HG02798 (cell line): ENCODE results near the gene ARSI.
"Not testable (repeated sequence)": the region's sequence is repeated elsewhere in the genome, so short reads cannot be mapped to it uniquely, and the experiment has no call there.

ENCODE experiments used
- ATAC-seq: cut with Tn5 transposase; IDR thresholded peaks from one replicate; pipeline ENCODE4 v1.9.1; 2021; ENCODE audit warnings: mild to moderate bottlenecking; ENCODE audit not compliant: unreplicated experiment, poor library complexity

Gene ARSI

DNA sequence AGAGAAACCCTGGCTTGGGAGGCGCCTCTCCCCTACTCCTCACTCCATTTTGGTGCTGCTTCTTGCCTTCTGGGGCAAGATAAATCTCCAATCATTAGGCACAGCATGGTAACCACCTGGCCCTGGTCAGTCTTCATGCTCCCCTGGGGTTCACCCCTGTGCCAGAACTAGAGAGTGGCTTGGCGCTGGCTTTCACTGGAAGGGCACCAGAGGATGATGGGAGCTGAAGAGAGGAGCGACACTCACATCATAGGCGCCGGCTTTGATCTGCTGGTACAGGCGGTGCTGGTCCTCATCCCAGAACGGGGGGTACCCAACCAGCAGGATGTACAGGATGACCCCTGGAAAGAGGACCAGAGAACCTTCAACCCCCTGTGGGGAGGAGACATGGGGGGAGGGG is 51.2 kb downstream of the ARSI start:
- ATAC-seq = no peak

DNA sequence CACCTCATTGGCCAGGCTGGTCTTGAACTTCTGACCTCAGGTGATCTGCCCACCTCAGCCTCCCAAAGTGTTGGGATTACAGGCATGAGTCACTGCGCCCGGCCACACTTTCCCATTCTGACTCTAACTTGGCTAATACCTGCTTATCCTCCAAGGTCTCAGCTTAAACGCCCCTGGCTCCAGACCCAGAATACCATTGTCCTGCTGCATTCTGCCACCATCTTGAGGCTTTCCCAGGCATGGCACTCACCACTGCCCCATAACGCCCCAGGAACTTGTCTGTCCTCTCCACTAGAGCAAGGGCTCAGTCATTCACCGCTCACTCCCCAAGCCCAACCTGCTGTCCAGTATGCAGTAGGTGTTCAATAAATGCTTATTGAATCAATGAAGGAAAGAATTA is 53.0 kb downstream of the ARSI start:
- no peak for ATAC-seq

DNA sequence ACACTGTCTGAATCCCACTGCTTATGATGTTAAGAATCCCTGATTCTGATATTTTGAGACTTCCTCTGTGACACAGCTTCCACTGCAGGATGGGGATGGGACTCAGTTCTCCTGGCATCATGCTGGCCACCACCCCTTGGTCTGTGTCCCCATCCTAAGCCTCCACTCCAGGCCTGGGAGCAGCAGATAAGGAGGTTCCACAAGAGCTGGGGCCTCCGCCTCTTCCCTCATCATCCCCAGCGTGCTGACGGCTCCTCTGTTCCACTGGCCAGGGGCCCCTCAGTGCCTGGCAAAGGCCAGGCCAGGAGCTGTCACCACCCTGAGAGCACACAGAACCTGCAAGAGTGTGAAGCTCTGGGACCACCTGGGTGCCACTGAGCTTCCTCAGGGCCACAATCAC is 53.8 kb downstream of the ARSI start:
- no peak for ATAC-seq

DNA sequence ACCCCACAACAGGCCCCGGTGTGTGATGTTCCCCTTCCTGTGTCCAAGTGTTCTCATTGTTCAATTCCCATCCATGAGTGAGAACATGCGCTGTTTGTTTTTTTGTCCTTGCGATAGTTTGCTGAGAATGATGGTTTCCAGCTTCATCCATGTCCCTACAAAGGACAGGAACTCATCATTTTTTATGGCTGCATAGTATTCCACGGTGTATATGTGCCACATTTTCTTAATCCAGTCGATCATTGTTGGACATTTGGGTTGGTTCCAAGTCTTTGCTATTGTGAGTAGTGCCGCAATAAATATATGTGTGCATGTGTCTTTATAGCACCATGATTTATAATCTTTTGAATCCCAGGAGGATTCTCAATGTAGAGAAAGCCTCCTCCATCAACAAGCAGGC is 54.2 kb downstream of the ARSI start:
- ATAC-seq = not testable (repeated sequence)

DNA sequence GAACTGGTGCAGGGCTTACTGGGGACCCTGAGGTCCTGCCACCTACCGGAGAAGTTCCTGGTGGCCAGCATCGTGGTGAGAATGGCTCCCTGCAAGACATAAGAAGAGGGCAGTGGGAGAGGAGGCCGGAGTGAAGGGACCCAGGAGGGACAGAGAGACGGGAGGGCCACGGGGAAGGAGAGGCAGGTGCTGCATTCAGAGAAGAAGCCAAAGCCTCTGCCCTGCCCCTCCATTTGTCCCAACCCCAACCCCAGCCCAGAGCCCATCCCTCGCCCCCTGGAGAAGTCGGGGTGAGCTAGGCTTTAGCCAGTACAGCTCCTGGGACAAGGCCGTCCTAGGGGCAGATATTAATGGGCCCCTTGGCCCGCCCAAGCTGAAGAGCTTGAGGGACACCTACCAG is 55.0 kb downstream of the ARSI start:
- ATAC-seq = no peak

DNA sequence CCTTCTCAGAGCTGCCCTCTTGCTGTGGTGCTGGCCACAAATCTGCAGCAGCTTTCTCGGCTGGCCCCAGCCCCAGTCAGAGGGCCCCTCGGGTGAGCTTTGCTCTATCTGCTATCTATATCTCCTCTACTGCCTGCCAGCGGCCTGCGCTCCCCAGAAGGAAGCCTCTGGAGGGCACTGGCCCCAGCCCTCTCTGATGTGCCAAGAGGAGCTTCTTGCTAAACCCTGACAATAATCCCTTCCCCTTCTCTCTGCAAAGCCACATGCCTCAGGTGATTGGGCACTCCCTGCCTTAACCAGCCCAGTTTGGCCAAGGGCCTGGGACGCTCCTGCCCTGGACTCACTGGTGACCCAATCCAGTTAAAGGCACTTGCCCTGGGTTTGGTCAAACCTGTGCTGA is 55.9 kb downstream of the ARSI start:
- no peak for ATAC-seq

DNA sequence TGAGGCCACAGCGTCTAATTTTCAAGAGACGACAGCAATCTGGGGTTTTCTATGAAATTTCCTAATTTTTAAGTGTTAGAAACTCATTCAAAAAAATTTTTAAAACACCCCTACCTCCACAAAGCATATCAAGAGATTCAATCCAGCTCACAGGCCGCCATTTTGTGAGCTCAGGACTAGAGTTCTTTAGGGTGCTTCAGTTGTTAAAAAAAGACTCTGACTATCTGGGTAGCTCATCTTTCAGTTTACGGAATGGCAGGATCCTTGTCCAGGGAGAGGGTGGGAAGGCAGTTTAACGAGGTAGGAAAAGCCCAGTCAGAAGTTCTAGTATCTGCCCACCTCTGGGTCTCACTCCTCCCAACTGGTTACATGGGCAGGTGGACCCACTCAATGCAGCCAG is 56.3 kb downstream of the ARSI start:
- no peak for ATAC-seq
